ENCODE measurements around the gene KRT6C. TPM values are rescaled to one million over a fixed set of nuclear protein-coding genes. Genes with fewer than 3 reads are reported as not detected.
"Not testable (repeated sequence)": the region's sequence is repeated elsewhere in the genome, so short reads cannot be mapped to it uniquely, and the experiment has no call there.

Gene KRT6C
- total RNA-seq, 1 donor: not detected

GRCh38 chr12:52500574-52500973 is 27.0 kb upstream of the KRT6C start:
- not testable (repeated sequence) for DNase-seq (ENCODE audit: low read depth in 2 of 3, low spot score in 2 of 3)

- no peak for DNase-seq (ENCODE audit: low read depth in 2 of 3, low spot score in 2 of 3)
These were observed 26.4 kb upstream of the KRT6C start for GRCh38 chr12:52499806-52500560.

- DNase-seq (ENCODE audit: low read depth in 2 of 3, low spot score in 2 of 3): no peak
These were observed 25.3 kb upstream of the KRT6C start for GRCh38 chr12:52498946-52499345.

- no peak for DNase-seq (ENCODE audit: low read depth in 2 of 3, low spot score in 2 of 3)
These were observed 24.4 kb upstream of the KRT6C start for GRCh38 chr12:52497975-52498374.

GRCh38 chr12:52496590-52497071 is 23.0 kb upstream of the KRT6C start:
- DNase-seq (ENCODE audit: low read depth in 2 of 3, low spot score in 2 of 3): no peak

GRCh38 chr12:52496054-52496453 is 22.4 kb upstream of the KRT6C start:
- DNase-seq (ENCODE audit: low read depth in 2 of 3, low spot score in 2 of 3): no peak

- DNase-seq (ENCODE audit: low read depth in 2 of 3, low spot score in 2 of 3): peak in 1 of 3 donors; percentile 9
These were observed 21.8 kb upstream of the KRT6C start for GRCh38 chr12:52495389-52495788.

- DNase-seq (ENCODE audit: low read depth in 2 of 3, low spot score in 2 of 3): no peak
These were observed 20.9 kb upstream of the KRT6C start for GRCh38 chr12:52494518-52494917.

- DNase-seq (ENCODE audit: low read depth in 2 of 3, low spot score in 2 of 3): no peak
These were observed 20.5 kb upstream of the KRT6C start for GRCh38 chr12:52494100-52494499.

GRCh38 chr12:52493172-52493571 is 19.6 kb upstream of the KRT6C start, which contains the start of gene KRT6A:
KRT6A (minus strand) TSS chr12:52493257; CDS start chr12:52493188, 69 bp downstream.
- no peak for DNase-seq (ENCODE audit: low read depth in 2 of 3, low spot score in 2 of 3)

- not testable (repeated sequence) for DNase-seq (ENCODE audit: low read depth in 2 of 3, low spot score in 2 of 3)
These were observed 18.8 kb upstream of the KRT6C start for GRCh38 chr12:52492405-52492804.

- not testable (repeated sequence) for DNase-seq (ENCODE audit: low read depth in 2 of 3, low spot score in 2 of 3)
These were observed 17.9 kb upstream of the KRT6C start for GRCh38 chr12:52491495-52491894.

- no peak for DNase-seq (ENCODE audit: low read depth in 2 of 3, low spot score in 2 of 3)
These were observed 15.1 kb upstream of the KRT6C start for GRCh38 chr12:52488736-52489135.

- DNase-seq (ENCODE audit: low read depth in 2 of 3, low spot score in 2 of 3): not testable (repeated sequence)
These were observed 14.3 kb upstream of the KRT6C start for GRCh38 chr12:52487744-52488443.

GRCh38 chr12:52487211-52487610 is 13.6 kb upstream of the KRT6C start:
- DNase-seq (ENCODE audit: low read depth in 2 of 3, low spot score in 2 of 3): no peak

GRCh38 chr12:52486166-52487105 is 12.8 kb upstream of the KRT6C start:
- DNase-seq (ENCODE audit: low read depth in 2 of 3, low spot score in 2 of 3): no peak

GRCh38 chr12:52480073-52480472 is 6.5 kb upstream of the KRT6C start:
- DNase-seq (ENCODE audit: low read depth in 2 of 3, low spot score in 2 of 3): no peak

- DNase-seq (ENCODE audit: low read depth in 2 of 3, low spot score in 2 of 3): no peak
These were observed 4.0 kb upstream of the KRT6C start for GRCh38 chr12:52477651-52478050.

GRCh38 chr12:52474212-52474611 is 607 bp upstream of the KRT6C start:
- DNase-seq (ENCODE audit: low read depth in 2 of 3, low spot score in 2 of 3): no peak

- no peak for DNase-seq (ENCODE audit: low read depth in 2 of 3, low spot score in 2 of 3)
These were observed 3.8 kb downstream of the KRT6C start for GRCh38 chr12:52469853-52470252.

GRCh38 chr12:52464897-52465296 is 8.7 kb downstream of the KRT6C start:
- no peak for DNase-seq (ENCODE audit: low read depth in 2 of 3, low spot score in 2 of 3)

Data from hematopoietic multipotent progenitor cell (in vitro differentiated cells).